Transverse colon (tissue), 4 donors: ENCODE data around the gene LRP1. TPM values are rescaled to one million over a fixed set of nuclear protein-coding genes. Genes with fewer than 3 reads are reported as not detected.

Experiments used
- DNase-seq: peaks from one replicate; pipeline ENCODE4 v3.0.0-alpha.2; 2019
- H3K27ac ChIP-seq, 4 donors: fragments of 200-600 bp; sonication (generic); 2 replicates each; pipeline ENCODE4 v1.5.1; 2016 to 2018; ENCODE audit warnings: inconsistent platforms in 4 of 4
- H3K27me3 ChIP-seq: fragments of 200-600 bp; sonication (generic); 2 replicates; pipeline ENCODE4 v1.5.1; 2017; ENCODE audit warnings: inconsistent platforms
- H3K36me3 ChIP-seq, 4 donors: fragments of 200-600 bp; sonication (generic); 2 replicates each; pipeline ENCODE4 v1.5.1; 2017 to 2019; ENCODE audit warnings: inconsistent platforms in 4 of 4
- H3K4me1 ChIP-seq, 4 donors: fragments of 200-600 bp; sonication (generic); 2 replicates each; pipeline ENCODE4 v1.5.1; 2017 to 2020; ENCODE audit warnings: inconsistent platforms in 4 of 4
- H3K4me3 ChIP-seq, 4 donors: fragments of 200-600 bp; sonication (generic); 1 replicate in 1 of 4; 2 replicates in 3 of 4; pipeline versions ENCODE4 v1.5.1 to v1.6.1; 2017 to 2019; ENCODE audit warnings: inconsistent platforms in 4 of 4
- H3K9me3 ChIP-seq, 2 donors: fragments of 200-600 bp; sonication (generic); 2 replicates each; pipeline ENCODE4 v1.5.1; 2017 to 2019; ENCODE audit warnings: inconsistent platforms in 2 of 2
- EP300 ChIP-seq: sonication (generic); formaldehyde crosslinking; IDR thresholded peaks from one replicate; pipeline ENCODE4 v1.6.1; 2017; ENCODE audit warnings: antibody characterized with exemption, low read depth
- POLR2A ChIP-seq: fragments of 450-650 bp; IDR thresholded peaks from one replicate; pipeline ENCODE4 v1.6.1; 2016; ENCODE audit warnings: antibody characterized with exemption, mild to moderate bottlenecking, moderate library complexity
- POLR2AphosphoS5 ChIP-seq, 3 donors: sonication (generic); formaldehyde crosslinking; IDR thresholded peaks; one replicate each; pipeline ENCODE4 v1.6.1; 2016; ENCODE audit warnings: antibody characterized with exemption in 3 of 3
- WGBS, 2 donors: methylation state at CpG; one replicate each; pipeline ENCODE4 v1.1.5; 2018; ENCODE audit warnings: low coverage in 1 of 2; 5-methylcytosine and 5-hydroxymethylcytosine counted together
- in situ Hi-C, 4 donors: fragments of 200-750 bp; cut with MboI; loops; one replicate each; pipeline versions ENCODE4 v1.15.0 to v1.15.1; 2017; ENCODE audit warnings: low sequenced_read_pairs in 3 of 4, low pct_ligation_motif_present in 1 of 4, low pct_unique_long_range_greater_than_20kb in 1 of 4
- intact Hi-C: fragments of 100-400 bp; cut with DNase I; formaldehyde crosslinking; loops from one replicate; pipeline ENCODE4 v1.15.1; 2023; ENCODE audit warnings: low total_unique reads
- total RNA-seq, 4 donors: library from RNA; depleted of rRNA; stranded (reverse); fragments of >200 nt; gene quantifications; one replicate each; pipeline ENCODE4 v1.1.0, GENCODE V29; 2016
- TF ChIP-seq, protein P1 (sequence below), 5 experiments: fragments of 200-600 bp in 3 of 5; fragments of 450-650 bp in 2 of 5; sonication (generic) in 3 of 5; IDR thresholded peaks; 1 replicate in 2 of 5; 2 replicates in 3 of 5; pipeline ENCODE4 v1.5.1; 2016 to 2017; ENCODE audit warnings: antibody characterized with exemption in 5 of 5, inconsistent platforms in 3 of 5, mild to moderate bottlenecking in 2 of 5, moderate library complexity in 1 of 5

Gene LRP1
- total RNA-seq, 4 donors from 2014 or later = 94.3 to 248 (median 199) TPM

DNA sequence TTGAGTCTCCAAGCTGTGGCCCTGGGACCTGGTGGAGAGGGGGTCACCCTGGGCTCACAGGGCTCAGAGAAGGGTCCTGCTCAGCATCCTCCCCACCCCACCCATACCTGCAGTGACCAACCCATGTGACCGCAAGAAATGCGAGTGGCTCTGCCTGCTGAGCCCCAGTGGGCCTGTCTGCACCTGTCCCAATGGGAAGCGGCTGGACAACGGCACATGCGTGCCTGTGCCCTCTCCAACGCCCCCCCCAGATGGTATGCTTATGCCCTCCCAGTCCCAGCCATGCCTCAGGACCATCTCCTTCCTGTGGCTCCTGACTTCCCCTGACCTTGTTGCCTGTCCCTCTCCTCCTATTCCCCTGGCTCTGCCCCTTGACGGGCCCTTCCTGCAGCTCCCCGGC lies 81.6 kb downstream of the LRP1 start:
- intact Hi-C loops = no loop called here
- H3K36me3 ChIP-seq = peaks cover 0 to 8% (median 2%) of the 10 kb centered on the region in 4 donors
- in situ Hi-C loops = no loop called here
- DNase-seq = no peak
- peaks cover 0 to 9% (median 3%) of the 10 kb centered on the region in 4 donors for H3K4me1 ChIP-seq
- H3K9me3 ChIP-seq = no peaks in the 10 kb centered on the region
- TF ChIP-seq EP300 (no peak), POLR2A (no peak)
- TF ChIP-seq, protein P1, sequence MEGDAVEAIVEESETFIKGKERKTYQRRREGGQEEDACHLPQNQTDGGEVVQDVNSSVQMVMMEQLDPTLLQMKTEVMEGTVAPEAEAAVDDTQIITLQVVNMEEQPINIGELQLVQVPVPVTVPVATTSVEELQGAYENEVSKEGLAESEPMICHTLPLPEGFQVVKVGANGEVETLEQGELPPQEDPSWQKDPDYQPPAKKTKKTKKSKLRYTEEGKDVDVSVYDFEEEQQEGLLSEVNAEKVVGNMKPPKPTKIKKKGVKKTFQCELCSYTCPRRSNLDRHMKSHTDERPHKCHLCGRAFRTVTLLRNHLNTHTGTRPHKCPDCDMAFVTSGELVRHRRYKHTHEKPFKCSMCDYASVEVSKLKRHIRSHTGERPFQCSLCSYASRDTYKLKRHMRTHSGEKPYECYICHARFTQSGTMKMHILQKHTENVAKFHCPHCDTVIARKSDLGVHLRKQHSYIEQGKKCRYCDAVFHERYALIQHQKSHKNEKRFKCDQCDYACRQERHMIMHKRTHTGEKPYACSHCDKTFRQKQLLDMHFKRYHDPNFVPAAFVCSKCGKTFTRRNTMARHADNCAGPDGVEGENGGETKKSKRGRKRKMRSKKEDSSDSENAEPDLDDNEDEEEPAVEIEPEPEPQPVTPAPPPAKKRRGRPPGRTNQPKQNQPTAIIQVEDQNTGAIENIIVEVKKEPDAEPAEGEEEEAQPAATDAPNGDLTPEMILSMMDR (IDR thresholded peaks at IDR 0.05) = no peak
- 94% methylated on average over 8 of the region's 8 CpGs; no CpG with 5 or more reads in 1 of the 2 donors for WGBS, 2 donors
- no peak overlapping the region for H3K4me3 ChIP-seq
- H3K27me3 ChIP-seq = peaks cover 6% of the 10 kb centered on the region
- H3K27ac ChIP-seq = no peak overlapping the region

DNA sequence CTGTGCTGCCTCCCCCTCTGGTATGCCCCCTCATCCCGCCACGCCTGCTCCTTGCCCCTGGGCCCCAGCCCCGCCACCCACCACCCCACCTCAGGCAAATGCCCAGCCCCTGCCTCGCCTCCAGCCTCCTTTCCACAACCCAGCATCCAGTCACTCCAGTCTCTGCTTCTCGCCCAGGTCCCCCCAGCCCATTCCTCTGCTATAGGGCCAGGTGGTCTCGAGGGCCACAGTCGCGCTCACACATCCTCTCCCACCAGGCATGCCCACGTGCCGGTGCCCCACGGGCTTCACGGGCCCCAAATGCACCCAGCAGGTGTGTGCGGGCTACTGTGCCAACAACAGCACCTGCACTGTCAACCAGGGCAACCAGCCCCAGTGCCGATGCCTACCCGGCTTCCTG lies 82.2 kb downstream of the LRP1 start:
- Histone ChIP-seq H3K4me1 (peaks cover 0 to 9% (median 3%) of the 10 kb centered on the region in 4 donors), H3K4me3 (no peak overlapping the region), H3K27ac (no peak overlapping the region), H3K27me3 (peaks cover 12% of the 10 kb centered on the region), H3K9me3 (no peaks in the 10 kb centered on the region), H3K36me3 (peaks cover 0 to 8% (median 0%) of the 10 kb centered on the region in 4 donors)
- 82% methylated on average over 13 of the region's 15 CpGs; no CpG with 5 or more reads in 1 of the 2 donors for WGBS, 2 donors
- TF ChIP-seq POLR2A (no peak), POLR2AphosphoS5 (IDR thresholded peaks at IDR 0.05) (no peak)
- TF ChIP-seq, protein P1 (IDR thresholded peaks at IDR 0.05) = no peak
- no peak for DNase-seq
- in situ Hi-C loops (no loop called here), intact Hi-C loops (no loop called here)

DNA sequence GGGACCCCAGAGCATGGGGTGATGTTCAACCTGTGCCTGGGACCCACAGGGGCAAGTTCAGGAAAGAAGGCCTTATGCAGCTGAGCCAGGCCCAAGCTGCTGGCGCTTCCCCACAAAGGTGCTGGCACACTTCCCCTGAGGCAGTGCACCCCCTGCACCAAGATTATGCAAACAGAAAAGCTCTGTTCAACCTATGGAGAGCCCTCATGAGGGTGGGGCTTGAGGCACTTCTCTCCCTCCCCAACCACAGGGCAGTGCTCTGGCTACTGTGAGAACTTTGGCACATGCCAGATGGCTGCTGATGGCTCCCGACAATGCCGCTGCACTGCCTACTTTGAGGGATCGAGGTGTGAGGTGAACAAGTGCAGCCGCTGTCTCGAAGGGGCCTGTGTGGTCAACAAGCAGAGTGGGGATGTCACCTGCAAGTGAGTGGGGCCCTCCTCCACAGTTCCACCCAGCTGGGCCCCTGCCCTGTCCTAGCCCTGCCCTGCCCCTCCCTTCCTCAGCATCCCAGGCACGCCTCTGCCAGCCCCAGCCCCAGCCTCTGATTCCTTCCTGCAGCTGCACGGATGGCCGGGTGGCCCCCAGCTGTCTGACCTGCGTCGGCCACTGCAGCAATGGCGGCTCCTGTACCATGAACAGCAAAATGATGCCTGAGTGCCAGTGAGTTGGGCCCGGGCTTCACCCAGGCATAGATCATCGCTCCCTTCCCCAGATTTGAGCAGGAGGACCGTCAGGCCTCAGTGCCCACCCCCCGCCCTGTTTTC lies 82.8 kb downstream of the LRP1 start:
- peaks cover 18% of the 10 kb centered on the region for H3K27me3 ChIP-seq
- no peak overlapping the region for H3K4me3 ChIP-seq
- in situ Hi-C loops (no loop called here), intact Hi-C loops (no loop called here)
- peaks cover 5 to 14% (median 7%) of the 10 kb centered on the region in 4 donors for H3K4me1 ChIP-seq
- DNase-seq = no peak
- no peak overlapping the region for H3K27ac ChIP-seq
- WGBS, 2 donors = 82% methylated on average over 16 of the region's 16 CpGs; no CpG with 5 or more reads in 1 of the 2 donors
- H3K9me3 ChIP-seq = no peaks in the 10 kb centered on the region
- peaks cover 0 to 5% (median 0%) of the 10 kb centered on the region in 4 donors for H3K36me3 ChIP-seq
- TF ChIP-seq POLR2A (no peak), POLR2AphosphoS5 (IDR thresholded peaks at IDR 0.05) (no peak), EP300 (no peak)
- TF ChIP-seq, protein P1 (IDR thresholded peaks at IDR 0.05) = no peak

DNA sequence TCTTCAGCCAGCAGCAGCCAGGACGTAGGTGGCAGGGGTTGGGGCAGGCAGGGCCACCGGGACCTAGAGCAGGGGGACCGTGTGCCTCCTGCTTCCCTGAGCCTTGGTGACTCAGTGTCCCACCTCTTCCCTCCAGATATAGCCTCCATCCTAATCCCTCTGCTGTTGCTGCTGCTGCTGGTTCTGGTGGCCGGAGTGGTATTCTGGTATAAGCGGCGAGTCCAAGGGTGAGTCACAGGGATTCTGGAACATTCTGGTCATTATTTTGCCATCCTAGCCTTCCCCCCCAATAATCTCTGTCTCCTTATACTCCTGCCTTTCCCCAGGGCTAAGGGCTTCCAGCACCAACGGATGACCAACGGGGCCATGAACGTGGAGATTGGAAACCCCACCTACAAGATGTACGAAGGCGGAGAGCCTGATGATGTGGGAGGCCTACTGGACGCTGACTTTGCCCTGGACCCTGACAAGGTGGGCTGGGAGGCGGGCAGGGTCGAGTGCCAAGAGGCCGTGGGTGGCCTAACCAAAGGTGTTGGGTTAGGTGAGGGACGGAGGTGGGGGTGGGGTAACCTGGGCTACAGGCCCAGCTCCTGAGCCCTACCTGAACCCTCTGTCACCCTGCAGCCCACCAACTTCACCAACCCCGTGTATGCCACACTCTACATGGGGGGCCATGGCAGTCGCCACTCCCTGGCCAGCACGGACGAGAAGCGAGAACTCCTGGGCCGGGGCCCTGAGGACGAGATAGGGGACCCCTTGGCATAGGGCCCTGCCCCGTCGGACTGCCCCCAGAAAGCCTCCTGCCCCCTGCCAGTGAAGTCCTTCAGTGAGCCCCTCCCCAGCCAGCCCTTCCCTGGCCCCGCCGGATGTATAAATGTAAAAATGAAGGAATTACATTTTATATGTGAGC lies 83.8 kb downstream of the LRP1 start:
- DNase-seq = no peak
- TF ChIP-seq EP300 (no peak), POLR2A (no peak), POLR2AphosphoS5 (IDR thresholded peaks at IDR 0.05) (no peak)
- TF ChIP-seq, protein P1 (IDR thresholded peaks at IDR 0.05) = no peak
- Histone ChIP-seq H3K9me3 (no peaks in the 10 kb centered on the region), H3K4me1 (peaks cover 12 to 21% (median 12%) of the 10 kb centered on the region in 4 donors), H3K4me3 (no peak overlapping the region), H3K36me3 (no peaks in the 10 kb centered on the region), H3K27ac (no peak overlapping the region), H3K27me3 (peaks cover 26% of the 10 kb centered on the region)
- WGBS, 2 donors = 85% methylated on average over 27 of the region's 27 CpGs; no CpG with 5 or more reads in 1 of the 2 donors
- in situ Hi-C loops = no loop called here
- intact Hi-C loops = no loop called here
